Uterus (tissue), 2 donors: ENCODE results near the gene DIDO1.

Source experiments
- CTCF ChIP-seq, 4 experiments: fragments of 200-600 bp in 2 of 4; fragments of 450-650 bp in 2 of 4; sonication (generic) in 2 of 4; IDR thresholded peaks; one replicate each; pipeline ENCODE4 v1.5.1; 2016 to 2019; ENCODE audit warnings: antibody characterized with exemption in 4 of 4, mild to moderate bottlenecking in 2 of 4, moderate library complexity in 1 of 4
- POLR2A ChIP-seq, 2 donors: fragments of 450-650 bp; IDR thresholded peaks; one replicate each; pipeline ENCODE4 v1.6.1; 2016; ENCODE audit warnings: antibody characterized with exemption in 2 of 2, mild to moderate bottlenecking in 1 of 2, moderate library complexity in 1 of 2

- no peak for TF ChIP-seq CTCF (IDR thresholded peaks at IDR 0.05)
- no peak for TF ChIP-seq POLR2A (IDR thresholded peaks at IDR 0.05)
Measured at GRCh38 chr20:62969179-62969760, 43.0 kb upstream of the DIDO1 start.
